Naive thymus-derived CD8-positive, alpha-beta T cell (primary cell): ENCODE results near the gene SNX7. TPM values are rescaled to one million over a fixed set of nuclear protein-coding genes. Genes with fewer than 3 reads are reported as not detected.
A peak's percentile ranks its signal among the peaks of the same experiment; 100 is the strongest.

Source experiments
- ATAC-seq, 2 donors: fragments of 150-1000 bp; cut with Tn5 transposase in 1 of 2; sonication (Bioruptor Pico), chemical (Tn5 transposase) in 1 of 2; 1 replicate in 1 of 2; 2 replicates in 1 of 2; pipeline ENCODE4 v1.10.0; 2021; ENCODE audit warnings: mild to moderate bottlenecking in 2 of 2, moderate library complexity in 2 of 2
- POLR2A ChIA-PET: fragments of 350-600 bp; sonication (Branson Sonifier 250); formaldehyde crosslinking; loops from one replicate; lab custom pipeline; 2021; ENCODE audit warnings: antibody characterized with exemption; lab: Charles Lee
- DNase-seq, 10 donors: peaks; one replicate each; pipeline versions ENCODE4 v3.0.0 to v3.0.0-alpha.2; 2020 to 2022
- H3K27ac Mint-ChIP-seq, 10 donors: one replicate each; pipeline ENCODE4 v1.8.0; 2020 to 2022; ENCODE audit warnings: mild to moderate bottlenecking in 10 of 10, mixed read lengths in 10 of 10, moderate library complexity in 4 of 10, inconsistent platforms in 1 of 10
- H3K27me3 Mint-ChIP-seq, 5 donors: one replicate each; pipeline ENCODE4 v1.8.0; 2021 to 2022; ENCODE audit warnings: mixed read lengths in 5 of 5
- H3K36me3 Mint-ChIP-seq, 3 donors: one replicate each; pipeline ENCODE4 v1.8.0; 2020 to 2022; ENCODE audit warnings: mixed read lengths in 3 of 3, mild to moderate bottlenecking in 2 of 3, inconsistent platforms in 1 of 3
- H3K4me1 Mint-ChIP-seq, 4 donors: one replicate each; pipeline ENCODE4 v1.8.0; 2021 to 2022; ENCODE audit warnings: mixed read lengths in 4 of 4
- H3K4me3 Mint-ChIP-seq, 10 donors: one replicate each; pipeline ENCODE4 v1.8.0; 2020 to 2022; ENCODE audit warnings: mild to moderate bottlenecking in 10 of 10, mixed read lengths in 10 of 10, moderate library complexity in 6 of 10, inconsistent platforms in 1 of 10
- H3K9me3 Mint-ChIP-seq, 9 donors: one replicate each; pipeline ENCODE4 v1.8.0; 2020 to 2022; ENCODE audit warnings: mixed read lengths in 9 of 9, mild to moderate bottlenecking in 3 of 9, inconsistent platforms in 1 of 9, moderate library complexity in 1 of 9
- polyA plus RNA-seq, 3 donors: library from polyadenylated mRNA; unstranded; fragments of 300-500 nt; fragmentation: Illumina TruSeq; gene quantifications; one replicate each; pipeline ENCODE4 v1.2.3, GENCODE V29; 2021
- total RNA-seq, 8 experiments: library from RNA in 2 of 8; stranded (reverse) in 2 of 8; gene quantifications; one replicate each; pipeline ENCODE4 v1.2.3 and lab custom pipeline; 2021 to 2026

Gene SNX7
- total and polyA plus RNA-seq, 5 experiments from 2014 or later, result 0.15 TPM; not detected in 4

GRCh38 chr1:98674075-98674781 is 12.7 kb downstream of the SNX7 start:
- POLR2A ChIA-PET, result no interaction called here
- Mint-ChIP-seq H3K27me3 (peaks cover 0 to 10% (median 7%) of the 10 kb centered on the region in 5 donors), H3K4me3 (peak overlapping the region in 1 of 10 donors; percentile 14), H3K27ac (no peak overlapping the region), H3K36me3 (no peaks in the 10 kb centered on the region), H3K4me1 (no peaks in the 10 kb centered on the region), H3K9me3 (peaks cover 0 to 2% (median 0%) of the 10 kb centered on the region in 9 donors)
- ATAC-seq (no peak), DNase-seq (no peak)

- Mint-ChIP-seq H3K4me3 (no peak overlapping the region), H3K4me1 (no peaks in the 10 kb centered on the region), H3K36me3 (no peaks in the 10 kb centered on the region), H3K27ac (no peak overlapping the region), H3K9me3 (peaks cover 0 to 2% (median 0%) of the 10 kb centered on the region in 9 donors), H3K27me3 (peaks cover 0 to 7% (median 2%) of the 10 kb centered on the region in 5 donors)
- ATAC-seq, result no peak
- no peak for DNase-seq
- POLR2A ChIA-PET, result no interaction called here
These were observed 13.8 kb downstream of the SNX7 start for GRCh38 chr1:98675282-98675681.

GRCh38 chr1:98677288-98677687 is 15.8 kb downstream of the SNX7 start:
- H3K4me3 Mint-ChIP-seq, result no peak overlapping the region
- POLR2A ChIA-PET, result no interaction called here

DNA sequence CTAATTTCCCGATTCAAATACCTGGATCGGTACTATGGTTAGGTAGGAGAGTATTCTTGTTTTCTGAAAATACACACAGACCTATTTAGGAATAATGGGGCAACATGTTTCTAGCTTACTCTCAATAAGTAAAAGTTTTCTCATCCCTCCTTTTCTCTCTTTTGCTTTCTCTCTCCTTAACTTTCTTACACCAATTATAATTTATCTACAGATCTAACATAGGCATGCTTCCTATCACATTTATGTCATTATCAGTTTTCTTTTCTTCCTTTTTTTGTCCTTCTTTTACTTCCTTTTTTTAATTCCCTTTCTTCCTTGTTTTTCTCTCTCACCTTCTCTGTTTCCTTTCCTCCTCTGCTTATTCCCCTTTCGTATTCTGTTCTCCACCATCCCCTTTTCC is 20.3 kb downstream of the SNX7 start:
- Mint-ChIP-seq H3K9me3 (peaks cover 0 to 4% (median 0%) of the 10 kb centered on the region in 9 donors), H3K27ac (no peak overlapping the region), H3K4me1 (no peaks in the 10 kb centered on the region), H3K4me3 (no peak overlapping the region), H3K36me3 (no peaks in the 10 kb centered on the region), H3K27me3 (peaks cover 0 to 6% (median 0%) of the 10 kb centered on the region in 5 donors)
- no peak for ATAC-seq
- DNase-seq, result no peak
- POLR2A ChIA-PET, result no interaction called here

More at GRCh38 chr1:98677288-98677687, 15.8 kb downstream of the SNX7 start:
- ATAC-seq (no peak), DNase-seq (no peak)
- Mint-ChIP-seq H3K9me3 (peaks cover 0 to 3% (median 0%) of the 10 kb centered on the region in 9 donors), H3K36me3 (no peaks in the 10 kb centered on the region), H3K4me1 (no peaks in the 10 kb centered on the region), H3K27me3 (peaks cover 0 to 7% (median 2%) of the 10 kb centered on the region in 5 donors), H3K27ac (no peak overlapping the region)

DNA sequence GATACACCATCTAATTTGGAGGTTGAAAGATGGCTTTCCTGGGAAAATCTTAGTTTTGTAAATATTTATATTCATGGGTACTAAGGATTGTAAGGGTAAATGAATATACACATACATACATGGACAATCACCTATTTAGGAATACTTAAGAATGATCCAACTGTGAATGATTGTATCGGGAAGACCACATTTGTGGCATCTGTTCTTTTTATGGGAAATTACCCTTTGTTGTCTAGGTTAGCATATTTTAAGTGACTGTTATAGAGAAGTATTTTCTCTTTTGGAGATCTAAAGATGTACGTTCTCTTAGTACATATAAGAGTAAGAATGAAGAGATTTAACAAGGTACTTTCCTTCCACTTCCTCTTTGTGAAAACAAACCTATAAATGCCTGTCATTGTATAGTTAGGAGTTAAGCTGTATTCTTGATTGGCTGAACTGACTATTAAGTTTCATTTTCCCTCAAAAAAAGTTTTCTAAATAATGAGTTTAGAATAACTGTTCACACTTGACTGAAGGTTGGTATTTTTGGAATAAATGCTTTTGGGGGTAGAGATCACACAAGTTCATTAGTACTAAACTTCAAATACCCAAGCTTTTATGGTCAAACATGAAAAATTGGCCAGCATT is 26.7 kb downstream of the SNX7 start:
- POLR2A ChIA-PET, result no interaction called here
- Mint-ChIP-seq H3K4me3 (no peak overlapping the region), H3K36me3 (no peaks in the 10 kb centered on the region), H3K9me3 (no peaks in the 10 kb centered on the region), H3K27me3 (peaks cover 0 to 10% (median 2%) of the 10 kb centered on the region in 5 donors), H3K4me1 (no peaks in the 10 kb centered on the region), H3K27ac (no peak overlapping the region)
- DNase-seq (no peak), ATAC-seq (no peak)

DNA sequence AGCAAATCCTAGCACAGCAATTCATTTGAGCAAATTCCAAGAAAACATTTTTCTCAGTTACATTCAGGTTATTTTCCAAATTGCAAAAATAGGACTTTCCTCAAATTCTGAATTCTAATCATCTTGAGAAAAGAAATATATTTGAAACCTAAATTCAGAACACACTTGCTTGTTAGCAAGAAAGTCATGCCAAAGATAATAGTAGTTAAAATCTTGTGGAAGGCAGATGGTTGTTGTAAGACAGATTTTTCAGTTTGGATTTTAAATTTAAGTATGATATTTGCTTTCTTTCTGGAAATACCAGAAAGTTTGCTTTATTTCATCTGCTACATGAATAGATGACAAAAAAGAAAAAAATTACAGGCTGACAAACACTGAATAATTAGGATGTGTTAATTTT is 29.1 kb downstream of the SNX7 start:
- Mint-ChIP-seq H3K9me3 (no peaks in the 10 kb centered on the region), H3K36me3 (no peaks in the 10 kb centered on the region), H3K4me1 (no peaks in the 10 kb centered on the region), H3K27ac (no peak overlapping the region), H3K4me3 (no peak overlapping the region), H3K27me3 (peaks cover 0 to 10% (median 0%) of the 10 kb centered on the region in 5 donors)
- POLR2A ChIA-PET, result no interaction called here
- DNase-seq (no peak), ATAC-seq (no peak)

DNA sequence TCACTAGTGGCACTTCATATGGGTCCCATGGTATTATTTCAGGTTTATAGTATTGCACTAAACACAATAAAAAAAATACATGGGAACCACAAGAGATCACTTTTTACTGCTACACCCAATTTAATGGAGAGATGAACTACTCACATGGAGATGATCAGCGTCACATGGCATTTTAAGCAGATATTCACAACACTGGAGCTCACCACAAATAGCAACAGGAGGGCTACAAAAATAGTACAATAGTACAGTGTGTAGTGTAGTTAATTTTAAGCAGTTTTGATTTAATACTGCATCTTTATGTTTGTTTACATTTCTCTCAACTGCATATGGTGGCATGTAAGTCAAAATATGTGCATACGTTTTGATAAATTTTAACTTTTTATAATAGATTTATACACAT is 31.0 kb downstream of the SNX7 start:
- Mint-ChIP-seq H3K9me3 (no peaks in the 10 kb centered on the region), H3K4me1 (no peaks in the 10 kb centered on the region), H3K4me3 (no peak overlapping the region), H3K27ac (no peak overlapping the region), H3K27me3 (peaks cover 0 to 10% (median 2%) of the 10 kb centered on the region in 5 donors), H3K36me3 (no peaks in the 10 kb centered on the region)
- DNase-seq (no peak), ATAC-seq (no peak)
- POLR2A ChIA-PET, result no interaction called here

DNA sequence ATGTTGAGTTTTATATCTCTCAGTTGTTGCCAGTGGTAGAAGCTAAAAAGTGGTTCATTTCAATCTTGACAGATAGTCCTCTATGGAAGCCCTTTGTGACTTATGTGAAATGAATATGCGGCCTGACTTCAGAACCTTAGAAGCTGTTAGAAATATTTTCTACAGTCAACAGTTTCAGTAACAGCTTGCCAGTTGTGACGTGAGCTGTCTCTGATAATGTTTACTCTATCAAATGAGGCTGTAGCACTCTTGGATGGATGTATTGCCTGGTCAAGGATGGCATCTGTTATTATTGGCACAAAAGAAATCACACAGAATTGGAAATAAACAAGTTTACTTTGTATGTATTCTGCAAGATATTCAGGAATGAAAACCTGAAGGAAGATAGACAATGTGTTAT is 31.9 kb downstream of the SNX7 start:
- ATAC-seq (no peak), DNase-seq (no peak)
- H3K27ac Mint-ChIP-seq, result no peak overlapping the region
- POLR2A ChIA-PET, result no interaction called here
- H3K4me1 Mint-ChIP-seq, result no peaks in the 10 kb centered on the region
- no peak overlapping the region for H3K4me3 Mint-ChIP-seq
- no peaks in the 10 kb centered on the region for H3K36me3 Mint-ChIP-seq
- no peaks in the 10 kb centered on the region for H3K9me3 Mint-ChIP-seq
- peaks cover 0 to 10% (median 2%) of the 10 kb centered on the region in 5 donors for H3K27me3 Mint-ChIP-seq

DNA sequence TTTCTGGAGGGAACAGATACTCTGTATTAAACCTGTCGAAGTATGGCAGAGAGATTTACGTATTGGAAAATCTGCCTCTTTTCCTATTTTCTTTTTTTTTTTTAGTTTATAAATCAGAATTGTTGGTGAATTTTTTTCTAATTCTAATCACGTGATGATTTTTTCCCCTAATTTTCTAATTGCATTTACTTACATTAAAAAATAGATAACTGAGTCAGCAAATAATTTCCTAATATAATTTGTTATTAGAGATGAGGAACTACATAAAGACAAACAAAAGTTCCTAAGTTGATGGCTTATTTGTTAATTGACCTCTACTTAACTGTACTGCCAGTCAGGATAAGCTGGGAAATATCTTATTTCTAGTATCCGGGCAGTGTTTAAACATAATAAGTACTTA is 34.6 kb downstream of the SNX7 start:
- POLR2A ChIA-PET, result no interaction called here
- H3K36me3 Mint-ChIP-seq, result no peaks in the 10 kb centered on the region
- H3K4me1 Mint-ChIP-seq, result no peaks in the 10 kb centered on the region
- no peak overlapping the region for H3K4me3 Mint-ChIP-seq
- no peak for DNase-seq
- no peak overlapping the region for H3K27ac Mint-ChIP-seq
- ATAC-seq, result no peak
- H3K9me3 Mint-ChIP-seq, result no peaks in the 10 kb centered on the region
- H3K27me3 Mint-ChIP-seq, result peaks cover 0 to 10% (median 2%) of the 10 kb centered on the region in 5 donors

GRCh38 chr1:98697781-98698180 is 36.3 kb downstream of the SNX7 start:
- DNase-seq, result no peak
- Mint-ChIP-seq H3K4me3 (no peak overlapping the region), H3K9me3 (no peaks in the 10 kb centered on the region), H3K4me1 (no peaks in the 10 kb centered on the region), H3K36me3 (no peaks in the 10 kb centered on the region), H3K27ac (no peak overlapping the region), H3K27me3 (peaks cover 0 to 3% (median 0%) of the 10 kb centered on the region in 5 donors)
- POLR2A ChIA-PET, result no interaction called here
- no peak for ATAC-seq

DNA sequence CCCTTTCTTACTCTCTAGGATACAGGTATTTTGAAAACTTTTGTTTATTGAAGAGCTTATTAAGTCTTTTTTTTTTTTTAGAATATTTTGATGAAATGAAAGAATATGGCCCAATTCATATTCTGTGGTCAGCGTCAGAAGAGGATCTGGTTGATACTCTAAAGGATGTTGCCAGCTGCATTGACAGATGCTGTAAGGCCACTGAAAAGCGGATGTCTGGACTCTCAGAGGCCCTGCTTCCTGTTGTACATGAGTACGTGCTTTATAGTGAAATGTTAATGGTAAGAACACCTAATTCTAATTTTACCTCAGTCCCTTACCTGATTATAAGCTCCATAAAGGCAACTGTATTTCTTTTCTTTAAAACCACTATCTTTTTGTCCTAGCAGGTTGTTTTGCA is 37.1 kb downstream of the SNX7 start:
- no peaks in the 10 kb centered on the region for H3K4me1 Mint-ChIP-seq
- no peak overlapping the region for H3K4me3 Mint-ChIP-seq
- DNase-seq (no peak), ATAC-seq (no peak)
- H3K9me3 Mint-ChIP-seq, result no peaks in the 10 kb centered on the region
- H3K27me3 Mint-ChIP-seq, result peaks cover 0 to 4% (median 2%) of the 10 kb centered on the region in 5 donors
- H3K36me3 Mint-ChIP-seq, result no peaks in the 10 kb centered on the region
- no peak overlapping the region for H3K27ac Mint-ChIP-seq
- POLR2A ChIA-PET, result no interaction called here

GRCh38 chr1:98700228-98700627 is 38.7 kb downstream of the SNX7 start:
- ATAC-seq, result no peak
- Mint-ChIP-seq H3K4me1 (no peaks in the 10 kb centered on the region), H3K9me3 (no peaks in the 10 kb centered on the region), H3K4me3 (no peak overlapping the region), H3K27ac (no peak overlapping the region), H3K36me3 (no peaks in the 10 kb centered on the region), H3K27me3 (peaks cover 0 to 4% (median 2%) of the 10 kb centered on the region in 5 donors)
- DNase-seq, result no peak
- POLR2A ChIA-PET, result no interaction called here

DNA sequence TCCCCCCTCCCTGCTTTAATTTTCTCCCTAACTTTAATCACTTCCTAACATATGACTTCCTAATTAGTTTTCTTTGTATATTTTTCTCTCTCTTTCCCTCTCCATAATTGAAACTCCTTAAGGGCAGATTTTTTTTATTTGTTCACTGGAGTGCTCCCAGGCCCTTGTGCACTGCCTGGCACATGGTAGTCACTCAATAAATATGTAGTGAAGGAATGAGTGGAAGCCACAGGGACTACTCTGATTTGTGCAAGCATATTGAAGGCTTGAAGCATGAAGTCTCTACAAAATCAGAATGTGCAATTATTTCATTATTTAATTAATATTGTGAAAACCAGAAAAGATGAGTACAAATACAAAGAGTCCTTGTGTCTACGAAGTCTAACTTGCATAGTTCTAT is 41.5 kb downstream of the SNX7 start:
- H3K4me1 Mint-ChIP-seq, result no peaks in the 10 kb centered on the region
- no peaks in the 10 kb centered on the region for H3K9me3 Mint-ChIP-seq
- no peak overlapping the region for H3K27ac Mint-ChIP-seq
- DNase-seq (no peak), ATAC-seq (no peak)
- POLR2A ChIA-PET, result no interaction called here
- no peaks in the 10 kb centered on the region for H3K36me3 Mint-ChIP-seq
- peaks cover 0 to 19% (median 3%) of the 10 kb centered on the region in 5 donors for H3K27me3 Mint-ChIP-seq
- H3K4me3 Mint-ChIP-seq, result no peak overlapping the region
